ENCODE data around the gene PERM1. TPM values are rescaled to one million over a fixed set of nuclear protein-coding genes. Genes with fewer than 3 reads are reported as not detected.

The PERM1 gene
- total RNA-seq, 6 donors from 2014 or later: 0.15 to 1.0 (median 0.36) TPM; not detected in 2

GRCh38 chr1:927748-928147 lies 54.1 kb downstream of the PERM1 start:
- Histone ChIP-seq H3K4me3 (no peak overlapping the region), H3K27ac (no peak overlapping the region), H3K27me3 (peaks cover 2 to 40% (median 31%) of the 10 kb centered on the region in 4 donors), H3K36me3 (no peaks in the 10 kb centered on the region), H3K9me3 (no peaks in the 10 kb centered on the region), H3K4me1 (peaks cover 20 to 34% (median 30%) of the 10 kb centered on the region in 4 donors)
- TF ChIP-seq POLR2A (IDR thresholded peaks at IDR 0.05) (no peak), EP300 (IDR thresholded peaks at IDR 0.05) (no peak), POLR2AphosphoS5 (IDR thresholded peaks at IDR 0.05) (no peak)
- TF ChIP-seq, protein P1, sequence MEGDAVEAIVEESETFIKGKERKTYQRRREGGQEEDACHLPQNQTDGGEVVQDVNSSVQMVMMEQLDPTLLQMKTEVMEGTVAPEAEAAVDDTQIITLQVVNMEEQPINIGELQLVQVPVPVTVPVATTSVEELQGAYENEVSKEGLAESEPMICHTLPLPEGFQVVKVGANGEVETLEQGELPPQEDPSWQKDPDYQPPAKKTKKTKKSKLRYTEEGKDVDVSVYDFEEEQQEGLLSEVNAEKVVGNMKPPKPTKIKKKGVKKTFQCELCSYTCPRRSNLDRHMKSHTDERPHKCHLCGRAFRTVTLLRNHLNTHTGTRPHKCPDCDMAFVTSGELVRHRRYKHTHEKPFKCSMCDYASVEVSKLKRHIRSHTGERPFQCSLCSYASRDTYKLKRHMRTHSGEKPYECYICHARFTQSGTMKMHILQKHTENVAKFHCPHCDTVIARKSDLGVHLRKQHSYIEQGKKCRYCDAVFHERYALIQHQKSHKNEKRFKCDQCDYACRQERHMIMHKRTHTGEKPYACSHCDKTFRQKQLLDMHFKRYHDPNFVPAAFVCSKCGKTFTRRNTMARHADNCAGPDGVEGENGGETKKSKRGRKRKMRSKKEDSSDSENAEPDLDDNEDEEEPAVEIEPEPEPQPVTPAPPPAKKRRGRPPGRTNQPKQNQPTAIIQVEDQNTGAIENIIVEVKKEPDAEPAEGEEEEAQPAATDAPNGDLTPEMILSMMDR (IDR thresholded peaks at IDR 0.05): no peak
- WGBS, 2 donors: 50 to 97% methylated on average over 2 to 10 of the region's 10 CpGs
- ATAC-seq (ENCODE audit: low FRiP score in 2 of 2) (no peak), DNase-seq (peak in 1 of 2 donors; percentile 64)

DNA sequence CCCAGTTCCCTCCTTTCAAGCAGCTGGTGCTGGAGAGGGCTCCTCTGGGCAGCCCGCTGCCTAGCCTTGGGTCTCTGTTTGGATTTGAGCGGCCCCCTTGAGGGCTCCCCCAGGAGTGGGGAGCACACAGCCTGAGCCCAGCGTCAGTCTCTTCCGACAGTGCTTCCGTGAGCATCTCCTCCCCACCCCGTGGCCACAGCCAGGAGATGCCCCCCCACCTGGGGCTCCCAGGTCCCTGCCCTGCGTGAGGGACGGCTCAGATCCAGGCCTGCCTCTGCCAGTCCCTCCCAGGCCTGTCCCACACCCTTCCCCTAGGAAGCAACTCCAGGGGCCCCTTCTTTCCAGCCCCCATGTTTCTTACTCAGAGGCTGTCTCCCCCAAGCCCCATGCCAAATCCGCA lies 54.7 kb downstream of the PERM1 start:
- peaks cover 19 to 34% (median 30%) of the 10 kb centered on the region in 4 donors for H3K4me1 ChIP-seq
- H3K9me3 ChIP-seq: no peaks in the 10 kb centered on the region
- TF ChIP-seq POLR2A (IDR thresholded peaks at IDR 0.05): no peak
- no peak for DNase-seq
- no peak overlapping the region for H3K27ac ChIP-seq
- H3K36me3 ChIP-seq: no peaks in the 10 kb centered on the region
- no peak for ATAC-seq (ENCODE audit: low FRiP score in 2 of 2)
- peaks cover 2 to 40% (median 32%) of the 10 kb centered on the region in 4 donors for H3K27me3 ChIP-seq
- 38 to 75% methylated on average over 5 to 8 of the region's 9 CpGs for WGBS, 2 donors
- H3K4me3 ChIP-seq: no peak overlapping the region

DNA sequence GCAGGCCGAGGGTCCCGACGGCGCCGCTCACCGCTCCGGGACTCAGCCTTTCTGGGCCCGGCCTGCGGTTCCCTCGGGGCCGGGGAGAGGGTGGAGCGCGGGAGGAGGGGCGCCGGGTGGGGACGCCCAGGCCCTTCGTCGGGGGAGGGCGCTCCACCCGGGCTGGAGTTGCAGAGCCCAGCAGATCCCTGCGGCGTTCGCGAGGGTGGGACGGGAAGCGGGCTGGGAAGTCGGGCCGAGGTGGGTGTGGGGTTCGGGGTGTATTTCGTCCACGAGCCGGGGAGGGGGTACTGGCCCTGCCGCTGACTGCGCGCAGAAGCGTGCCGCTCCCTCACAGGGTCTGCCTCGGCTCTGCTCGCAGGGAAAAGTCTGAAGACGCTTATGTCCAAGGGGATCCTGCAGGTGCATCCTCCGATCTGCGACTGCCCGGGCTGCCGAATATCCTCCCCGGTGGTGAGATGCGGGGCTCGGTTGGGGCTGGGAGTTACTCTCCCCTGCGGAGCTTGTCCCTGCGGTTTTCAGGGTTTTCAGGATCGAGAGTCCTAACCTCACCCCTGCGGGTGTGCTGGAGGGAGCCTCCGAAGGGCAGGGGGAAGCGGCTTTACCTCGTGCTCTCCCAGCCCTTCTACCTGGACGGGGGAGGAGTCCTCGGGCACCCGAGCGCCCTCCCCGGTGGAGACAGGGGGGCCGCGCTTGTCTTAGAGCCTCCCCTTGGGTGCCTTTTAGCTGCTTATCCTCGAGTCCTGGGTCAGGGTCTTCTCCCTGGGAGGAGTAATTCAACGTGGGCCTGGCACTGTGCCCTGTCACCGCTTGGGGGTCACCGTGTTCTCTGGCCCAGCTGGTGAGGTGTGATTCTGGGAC lies 56.1 kb downstream of the PERM1 start:
- Histone ChIP-seq H3K4me1 (peaks cover 25 to 43% (median 37%) of the 10 kb centered on the region in 4 donors), H3K27ac (no peak overlapping the region), H3K9me3 (no peaks in the 10 kb centered on the region), H3K36me3 (no peaks in the 10 kb centered on the region), H3K4me3 (peak overlapping the region in 3 of 4 donors; percentile 43 to 55 (median 54)), H3K27me3 (peaks cover 2 to 40% (median 33%) of the 10 kb centered on the region in 4 donors)
- TF ChIP-seq EP300 (IDR thresholded peaks at IDR 0.05): no peak
- TF ChIP-seq, protein P1 (IDR thresholded peaks at IDR 0.05): no peak
- TF ChIP-seq POLR2A (IDR thresholded peaks at IDR 0.05): no peak
- TF ChIP-seq POLR2AphosphoS5 (IDR thresholded peaks at IDR 0.05): no peak
- peak in 1 of 2 donors; percentile 88 for DNase-seq
- WGBS, 2 donors: 11 to 20% methylated on average over 5 to 32 of the region's 65 CpGs
- peak in 1 of 2 donors; percentile 44 for ATAC-seq (ENCODE audit: low FRiP score in 2 of 2)

Small RNA genes within 50 kb of the gene (small RNA-seq; reads per million reads assigned to genes)
- 0 reads per million in 4 donors for gene AL645608.3

Other genes starting within 250 kb of the PERM1 start
- 1 to 10 TPM; 1.0 to 9.3 (median 2.4) TPM for gene SAMD11, start 58.2 kb downstream of the PERM1 start, total RNA-seq
- 10 to 100 TPM; 28.7 to 66.0 (median 51.0) TPM for gene NOC2L, start 22.8 kb downstream of the PERM1 start, total RNA-seq
- 10 to 100 TPM in 4 of 6 donors, 1 to 10 TPM in 2; 4.7 to 45.1 (median 16.5) TPM for gene KLHL17, start 21.5 kb downstream of the PERM1 start, total RNA-seq
- gene PLEKHN1, start 15.6 kb downstream of the PERM1 start, total RNA-seq: 10 to 100 TPM in 1 of 6 donors, 1 to 10 TPM in 5; 1.1 to 11.5 (median 1.6) TPM
- 10 to 100 TPM; 26.5 to 55.0 (median 35.0) TPM for gene HES4, start 18.0 kb upstream of the PERM1 start, total RNA-seq
- gene ISG15, start 31.4 kb upstream of the PERM1 start, total RNA-seq: 100 to 1,000 TPM in 2 of 6 donors, 10 to 100 TPM in 4; 32.5 to 180 (median 63.8) TPM
- 100 to 1,000 TPM in 5 of 6 donors, 10 to 100 TPM in 1; 91.0 to 316 (median 157) TPM for gene AGRN, start 38.0 kb upstream of the PERM1 start, total RNA-seq
- gene RNF223, start 92.2 kb upstream of the PERM1 start, total RNA-seq: 1 to 10 TPM; 1.0 to 2.4 (median 1.8) TPM
- gene C1orf159, start 134.0 kb upstream of the PERM1 start, total RNA-seq: 10 to 100 TPM in 5 of 6 donors, 1 to 10 TPM in 1; 5.7 to 34.6 (median 15.2) TPM
- 10 to 100 TPM in 2 of 6 donors, 1 to 10 TPM in 3, under 1 TPM in 1; 0.86 to 14.5 (median 5.8) TPM for gene TTLL10, start 191.8 kb upstream of the PERM1 start, total RNA-seq
- gene TNFRSF18, start 224.5 kb upstream of the PERM1 start, total RNA-seq: 1 to 10 TPM in 4 of 6 donors, under 1 TPM in 1, not detected in 1; 0.89 to 3.4 (median 2.1) TPM
- 10 to 100 TPM in 2 of 6 donors, 1 to 10 TPM in 3, under 1 TPM in 1; 0.46 to 15.4 (median 2.4) TPM for gene TNFRSF4, start 232.1 kb upstream of the PERM1 start, total RNA-seq
- gene SDF4, start 249.9 kb upstream of the PERM1 start, total RNA-seq: 100 to 1,000 TPM in 5 of 6 donors, 10 to 100 TPM in 1; 79.0 to 172 (median 148) TPM

Data from upper lobe of left lung (tissue), 6 donors.